Kidney (tissue), 14 donors: ENCODE data around the gene ZNF638. TPM values are rescaled to one million over a fixed set of nuclear protein-coding genes. Genes with fewer than 3 reads are reported as not detected.
"Not testable (repeated sequence)": the region's sequence is repeated elsewhere in the genome, so short reads cannot be mapped to it uniquely, and the experiment has no call there.

ENCODE experiments used
- DNase-seq, 5 donors: peaks; one replicate each; pipeline ENCODE4 v3.0.0-alpha.2; 2013 to 2020
- FAIRE-seq: peaks from 2 replicates; lab custom pipeline; 2012; peaks lifted over from hg19 to GRCh38; lab: Jason Lieb, UNC
- H3K27ac ChIP-seq, 2 donors: one replicate each; pipeline ENCODE4 v1.7.0; 2013; ENCODE audit warnings: low read depth in 2 of 2, low read length in 2 of 2, inconsistent platforms in 1 of 2
- H3K27me3 ChIP-seq: one replicate; pipeline ENCODE4 v1.7.1; 2013; ENCODE audit warnings: low read length, inconsistent platforms; ENCODE audit not compliant: control insufficient read depth, insufficient read depth
- H3K36me3 ChIP-seq, 3 donors: one replicate each; pipeline versions ENCODE4 v1.7.0 to v1.7.1; 2013; ENCODE audit warnings: low read length in 3 of 3, control low read depth in 1 of 3, inconsistent platforms in 1 of 3; ENCODE audit not compliant: insufficient read depth in 3 of 3, control insufficient read depth in 2 of 3
- H3K4me1 ChIP-seq, 3 donors: one replicate each; pipeline versions ENCODE4 v1.7.0 to v1.7.1; 2013; ENCODE audit warnings: low read length in 3 of 3, inconsistent platforms in 1 of 3, low read depth in 1 of 3; ENCODE audit not compliant: control insufficient read depth in 2 of 3, insufficient read depth in 2 of 3
- H3K4me3 ChIP-seq, 3 donors: one replicate each; pipeline versions ENCODE4 v1.7.0 to v1.8.1; 2013; ENCODE audit warnings: low read length in 3 of 3, control low read depth in 1 of 3, inconsistent platforms in 1 of 3
- H3K9ac ChIP-seq, 3 donors: one replicate each; pipeline versions ENCODE4 v1.7.0 to v1.7.1; 2013; ENCODE audit warnings: low read length in 3 of 3, control low read depth in 1 of 3, inconsistent platforms in 1 of 3
- H3K9me3 ChIP-seq, 3 donors: one replicate each; pipeline versions ENCODE4 v1.7.0 to v1.7.1; 2013; ENCODE audit warnings: low read length in 3 of 3, control low read depth in 1 of 3, inconsistent platforms in 1 of 3; ENCODE audit not compliant: control insufficient read depth in 2 of 3, insufficient read depth in 1 of 3
- intact Hi-C: fragments of 100-400 bp; cut with DNase I; formaldehyde crosslinking; loops from one replicate; pipeline ENCODE4 v1.11.1; 2022
- polyA plus RNA-seq: library from polyadenylated mRNA; stranded (reverse); fragments of 350-450 nt; fragmentation: Illumina TruSeq; extraction: RNeasy Lipid Tissue Mini Kit (QIAGEN cat#74804); gene quantifications from one replicate; pipeline ENCODE4 v1.2.3, GENCODE V29; 2014; ENCODE audit warnings: low read depth, low replicate concordance; ENCODE audit not compliant: insufficient read depth
- total RNA-seq: library from RNA; stranded (reverse); fragmentation: NEBNext Ultra II Directional; extraction: Animal tissue kit (Norgen Biotek cat#: 25700); gene quantifications from one replicate; pipeline ENCODE4 v1.2.1, GENCODE V29; 2021
- TF ChIP-seq, protein P1 (sequence below): IDR thresholded peaks from 3 replicates; pipeline ENCODE4 v1.5.1; 2012; ENCODE audit warnings: mild to moderate bottlenecking, moderate library complexity, borderline replicate concordance; ENCODE audit not compliant: insufficient read depth; ENCODE audit errors: extremely low read depth
- donor health status: control.
- donor health status: control.
- donor health status: control.
- donor health status: control.
- donor health status: control.
- donor health status: DM: yes; HTN: yes; CAD: no.
- donor health status: Normal renal cell carcinoma (clear cell type).

Gene ZNF638
- total and polyA plus RNA-seq, 2 donors from 2014 or later, result 84.8 to 122 TPM

GRCh38 chr2:71313016-71313766, 18.4 kb upstream of the ZNF638 start:
- no peaks in the 10 kb centered on the region for H3K36me3 ChIP-seq
- no peaks in the 10 kb centered on the region for H3K9me3 ChIP-seq
- no peaks in the 10 kb centered on the region for H3K4me1 ChIP-seq
- no peaks in the 10 kb centered on the region for H3K27me3 ChIP-seq
- no peak for DNase-seq
- no peak overlapping the region for H3K4me3 ChIP-seq
- intact Hi-C loops, result no loop called here
- no peak overlapping the region for H3K9ac ChIP-seq
- TF ChIP-seq, protein P1, sequence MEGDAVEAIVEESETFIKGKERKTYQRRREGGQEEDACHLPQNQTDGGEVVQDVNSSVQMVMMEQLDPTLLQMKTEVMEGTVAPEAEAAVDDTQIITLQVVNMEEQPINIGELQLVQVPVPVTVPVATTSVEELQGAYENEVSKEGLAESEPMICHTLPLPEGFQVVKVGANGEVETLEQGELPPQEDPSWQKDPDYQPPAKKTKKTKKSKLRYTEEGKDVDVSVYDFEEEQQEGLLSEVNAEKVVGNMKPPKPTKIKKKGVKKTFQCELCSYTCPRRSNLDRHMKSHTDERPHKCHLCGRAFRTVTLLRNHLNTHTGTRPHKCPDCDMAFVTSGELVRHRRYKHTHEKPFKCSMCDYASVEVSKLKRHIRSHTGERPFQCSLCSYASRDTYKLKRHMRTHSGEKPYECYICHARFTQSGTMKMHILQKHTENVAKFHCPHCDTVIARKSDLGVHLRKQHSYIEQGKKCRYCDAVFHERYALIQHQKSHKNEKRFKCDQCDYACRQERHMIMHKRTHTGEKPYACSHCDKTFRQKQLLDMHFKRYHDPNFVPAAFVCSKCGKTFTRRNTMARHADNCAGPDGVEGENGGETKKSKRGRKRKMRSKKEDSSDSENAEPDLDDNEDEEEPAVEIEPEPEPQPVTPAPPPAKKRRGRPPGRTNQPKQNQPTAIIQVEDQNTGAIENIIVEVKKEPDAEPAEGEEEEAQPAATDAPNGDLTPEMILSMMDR, result no peak
- H3K27ac ChIP-seq, result no peak overlapping the region
- FAIRE-seq, result no peak

- TF ChIP-seq, protein P1, result no peak
- Histone ChIP-seq H3K4me3 (no peak overlapping the region), H3K27ac (no peak overlapping the region), H3K36me3 (no peaks in the 10 kb centered on the region), H3K9ac (no peak overlapping the region), H3K9me3 (peaks cover 0 to 6% (median 0%) of the 10 kb centered on the region in 3 donors), H3K27me3 (no peaks in the 10 kb centered on the region), H3K4me1 (no peaks in the 10 kb centered on the region)
- intact Hi-C loops, result no loop called here
- no peak for FAIRE-seq
- no peak for DNase-seq
Observed at GRCh38 chr2:71317060-71317459, 14.5 kb upstream of the ZNF638 start.

DNA sequence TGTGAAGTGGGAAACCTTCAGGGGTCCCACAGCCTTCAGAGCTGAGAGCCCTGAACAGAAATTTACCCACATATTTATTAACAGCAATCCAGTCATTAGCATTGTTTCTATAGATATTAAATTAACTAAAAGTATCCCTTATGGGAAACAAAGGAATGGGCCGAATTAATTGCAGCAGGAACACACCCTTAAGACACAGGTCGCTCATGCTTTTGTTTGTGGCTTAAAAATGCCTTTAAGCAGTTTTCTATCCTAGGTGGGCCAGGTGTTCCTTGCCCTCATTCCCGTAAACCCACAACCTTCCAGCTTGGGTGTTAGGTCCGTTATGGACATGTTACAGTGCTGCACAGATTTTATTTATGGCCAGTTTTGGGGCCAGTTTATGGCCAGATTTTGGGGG, 13.7 kb upstream of the ZNF638 start:
- H3K36me3 ChIP-seq, H3K4me3 ChIP-seq, intact Hi-C loops, FAIRE-seq, H3K27me3 ChIP-seq, H3K9ac ChIP-seq, H3K27ac ChIP-seq, H3K4me1 ChIP-seq, DNase-seq, H3K9me3 ChIP-seq: not testable (repeated sequence)

DNA sequence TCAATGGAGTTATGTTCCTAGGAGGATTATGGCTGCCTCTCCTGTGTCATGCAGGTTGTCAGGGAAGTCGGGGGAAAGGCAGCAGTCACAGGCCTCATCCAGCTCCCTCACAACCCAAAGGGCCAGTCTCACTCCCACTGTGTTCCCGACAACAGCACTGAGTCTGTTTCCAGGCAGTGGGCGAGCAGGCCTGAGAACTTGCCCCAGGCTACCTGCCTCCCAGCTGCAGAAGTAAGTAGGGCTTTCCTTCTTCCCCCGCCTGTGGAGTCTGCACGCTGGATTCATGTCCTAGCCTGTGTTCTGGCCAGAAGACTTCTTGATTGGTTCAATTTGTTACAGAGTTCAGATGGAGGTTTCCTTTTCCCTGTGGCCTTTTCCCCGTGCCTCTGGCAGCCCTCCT, 8.2 kb upstream of the ZNF638 start:
- peaks cover 0 to 6% (median 0%) of the 10 kb centered on the region in 3 donors for H3K9me3 ChIP-seq
- H3K27me3 ChIP-seq, result no peaks in the 10 kb centered on the region
- H3K4me3 ChIP-seq, result no peak overlapping the region
- no peak for DNase-seq
- intact Hi-C loops, result no loop called here
- no peak overlapping the region for H3K27ac ChIP-seq
- H3K4me1 ChIP-seq, result no peaks in the 10 kb centered on the region
- H3K9ac ChIP-seq, result no peak overlapping the region
- TF ChIP-seq, protein P1, result no peak
- FAIRE-seq, result no peak
- no peaks in the 10 kb centered on the region for H3K36me3 ChIP-seq
